ENCODE data around the gene RAPGEF2. TPM values are rescaled to one million over a fixed set of nuclear protein-coding genes. Genes with fewer than 3 reads are reported as not detected.
"Not testable (repeated sequence)": the region's sequence is repeated elsewhere in the genome, so short reads cannot be mapped to it uniquely, and the experiment has no call there.

Gene RAPGEF2
- total RNA-seq, 1 donor from 2014 or later, result 34.8 TPM

- intact Hi-C loops (cut with micrococcal nuclease), result no loop called here
Observed at GRCh38 chr4:159097144-159097543, 5.7 kb upstream of the RAPGEF2 start.

- intact Hi-C loops (cut with micrococcal nuclease), result no loop called here
Observed at GRCh38 chr4:159097785-159098184, 5.1 kb upstream of the RAPGEF2 start.

- intact Hi-C loops (cut with micrococcal nuclease), result no loop called here
Observed at GRCh38 chr4:159098482-159099127, 4.3 kb upstream of the RAPGEF2 start.

GRCh38 chr4:159101988-159102621 lies 774 bp upstream of the RAPGEF2 start:
- intact Hi-C loops (cut with micrococcal nuclease), result loop anchor here (1.0 to 5.0 kb wide), 4 partner anchors 24 to 333 kb away; partner anchors contain the start of gene FNIP2

GRCh38 chr4:159103384-159103990 lies 608 bp downstream of the RAPGEF2 start:
- intact Hi-C loops (cut with micrococcal nuclease), result loop anchor here (1.0 to 5.0 kb wide), 7 partner anchors 26 to 380 kb away; partner anchors contain the start of genes FNIP2 and PPID

- intact Hi-C loops (cut with micrococcal nuclease), result loop anchor here (1.0 to 5.0 kb wide), 4 partner anchors 98 to 433 kb away; partner anchors contain the start of gene ETFDH
Observed at GRCh38 chr4:159104694-159105414, 2.0 kb downstream of the RAPGEF2 start.

- intact Hi-C loops (cut with micrococcal nuclease), result loop anchor here (2.0 kb wide), 1 partner anchor 97 kb away; no protein-coding TSS in a partner anchor
Observed at GRCh38 chr4:159105761-159106243, 2.9 kb downstream of the RAPGEF2 start.

GRCh38 chr4:159106636-159107035 lies 3.8 kb downstream of the RAPGEF2 start:
- intact Hi-C loops (cut with micrococcal nuclease), result loop anchor here (1.0 kb wide), 1 partner anchor 69 kb away; no protein-coding TSS in a partner anchor

- intact Hi-C loops (cut with micrococcal nuclease), result loop anchor here (1.0 kb wide), 1 partner anchor 68 kb away; no protein-coding TSS in a partner anchor
Observed at GRCh38 chr4:159107203-159107925, 4.5 kb downstream of the RAPGEF2 start.

- intact Hi-C loops (cut with micrococcal nuclease), result no loop called here
Observed at GRCh38 chr4:159108124-159108523, 5.2 kb downstream of the RAPGEF2 start.

- intact Hi-C loops (cut with micrococcal nuclease), result no loop called here
Observed at GRCh38 chr4:159110961-159111360, 8.1 kb downstream of the RAPGEF2 start.

GRCh38 chr4:159111416-159111815 lies 8.5 kb downstream of the RAPGEF2 start:
- intact Hi-C loops (cut with micrococcal nuclease), result no loop called here

GRCh38 chr4:159113366-159113765 lies 10.5 kb downstream of the RAPGEF2 start:
- intact Hi-C loops (cut with micrococcal nuclease), result not testable (repeated sequence)

- intact Hi-C loops (cut with micrococcal nuclease), result not testable (repeated sequence)
Observed at GRCh38 chr4:159116098-159116497, 13.2 kb downstream of the RAPGEF2 start.

GRCh38 chr4:159116693-159117092 lies 13.8 kb downstream of the RAPGEF2 start:
- intact Hi-C loops (cut with micrococcal nuclease), result not testable (repeated sequence)

GRCh38 chr4:159117564-159117963 lies 14.7 kb downstream of the RAPGEF2 start:
- intact Hi-C loops (cut with micrococcal nuclease), result no loop called here

GRCh38 chr4:159117968-159118367 lies 15.1 kb downstream of the RAPGEF2 start:
- intact Hi-C loops (cut with micrococcal nuclease), result loop anchor here (1.0 kb wide), 1 partner anchor 8 kb away; no protein-coding TSS in a partner anchor

GRCh38 chr4:159121371-159121770 lies 18.5 kb downstream of the RAPGEF2 start:
- intact Hi-C loops (cut with micrococcal nuclease), result no loop called here

GRCh38 chr4:159126716-159127115 lies 23.8 kb downstream of the RAPGEF2 start:
- intact Hi-C loops (cut with micrococcal nuclease), result loop anchor here (1.0 to 2.0 kb wide), 3 partner anchors 8 to 80 kb away; no protein-coding TSS in a partner anchor

All from T-helper 1 cell treated with Interleukin-12 subunit alpha and Interleukin-12 subunit beta and Interleukin-4 antibody, amounts not matched to agents 30 ng/mL and 1 ng/mL, for 36 hours (primary cell).